Measurements from ENCODE around the gene ASB18.

GRCh38 chr2:236171181-236171679 lies 93.0 kb downstream of the ASB18 start:
- TF ChIP-seq REST (IDR thresholded peaks at IDR 0.05; ENCODE audit: insufficient read depth in 1 of 2, low read depth in 2 of 2, low read length in 2 of 2) (no peak), POLR2AphosphoS5 (IDR thresholded peaks at IDR 0.05; ENCODE audit: low read depth, low read length) (no peak)
